Iris pigment epithelial cell (primary cell): ENCODE data around the gene SFPQ.
"Not testable (repeated sequence)": the region's sequence is repeated elsewhere in the genome, so short reads cannot be mapped to it uniquely, and the experiment has no call there.

Source experiments
- DNase-seq: peaks from one replicate; pipeline ENCODE4 v3.0.0-alpha.2; 2011; ENCODE audit warnings: low read depth

The SFPQ gene, protein sequence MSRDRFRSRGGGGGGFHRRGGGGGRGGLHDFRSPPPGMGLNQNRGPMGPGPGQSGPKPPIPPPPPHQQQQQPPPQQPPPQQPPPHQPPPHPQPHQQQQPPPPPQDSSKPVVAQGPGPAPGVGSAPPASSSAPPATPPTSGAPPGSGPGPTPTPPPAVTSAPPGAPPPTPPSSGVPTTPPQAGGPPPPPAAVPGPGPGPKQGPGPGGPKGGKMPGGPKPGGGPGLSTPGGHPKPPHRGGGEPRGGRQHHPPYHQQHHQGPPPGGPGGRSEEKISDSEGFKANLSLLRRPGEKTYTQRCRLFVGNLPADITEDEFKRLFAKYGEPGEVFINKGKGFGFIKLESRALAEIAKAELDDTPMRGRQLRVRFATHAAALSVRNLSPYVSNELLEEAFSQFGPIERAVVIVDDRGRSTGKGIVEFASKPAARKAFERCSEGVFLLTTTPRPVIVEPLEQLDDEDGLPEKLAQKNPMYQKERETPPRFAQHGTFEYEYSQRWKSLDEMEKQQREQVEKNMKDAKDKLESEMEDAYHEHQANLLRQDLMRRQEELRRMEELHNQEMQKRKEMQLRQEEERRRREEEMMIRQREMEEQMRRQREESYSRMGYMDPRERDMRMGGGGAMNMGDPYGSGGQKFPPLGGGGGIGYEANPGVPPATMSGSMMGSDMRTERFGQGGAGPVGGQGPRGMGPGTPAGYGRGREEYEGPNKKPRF

DNA sequence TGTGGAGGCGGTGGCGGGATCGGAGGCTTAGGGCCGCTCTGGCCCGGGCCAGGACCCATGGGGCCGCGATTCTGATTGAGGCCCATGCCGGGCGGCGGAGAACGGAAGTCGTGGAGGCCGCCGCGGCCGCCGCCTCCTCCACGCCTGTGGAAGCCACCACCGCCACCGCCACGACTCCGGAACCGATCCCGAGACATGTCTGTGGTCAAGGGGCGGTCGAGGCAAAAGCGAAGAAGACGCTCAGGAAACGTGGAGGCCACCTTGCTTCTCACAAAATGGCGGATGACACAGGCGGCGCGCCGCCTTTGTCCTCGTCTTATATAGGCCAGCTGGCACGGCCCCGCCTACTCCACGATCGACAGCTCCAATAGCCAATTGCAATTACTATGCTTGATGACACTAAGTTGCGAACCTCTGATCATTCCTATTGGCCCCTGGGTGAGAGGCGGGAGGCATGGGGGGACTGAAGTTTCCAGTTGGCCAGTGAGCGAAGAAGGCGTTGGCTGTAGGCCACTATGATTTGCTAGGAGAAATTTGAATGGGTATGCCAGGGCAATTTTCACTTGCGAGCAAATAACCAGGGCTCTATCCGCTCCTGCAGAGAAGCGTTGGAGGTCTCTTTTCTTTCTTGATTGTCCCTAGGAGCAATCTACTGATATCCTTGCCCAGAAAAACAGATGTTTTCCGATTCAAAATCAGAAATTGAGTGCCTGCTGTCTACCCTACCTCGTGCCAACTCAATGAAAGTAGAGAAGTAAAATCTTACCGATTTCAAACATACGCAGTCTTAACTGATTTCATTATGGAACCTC is at the start of gene SFPQ:
Gene SFPQ, minus strand, starts transcription at position 293 of the 812 bp plus-strand sequence. Its CDS starts 96 bp downstream, at position 197.
- DNase-seq, result peak; percentile 100

DNA sequence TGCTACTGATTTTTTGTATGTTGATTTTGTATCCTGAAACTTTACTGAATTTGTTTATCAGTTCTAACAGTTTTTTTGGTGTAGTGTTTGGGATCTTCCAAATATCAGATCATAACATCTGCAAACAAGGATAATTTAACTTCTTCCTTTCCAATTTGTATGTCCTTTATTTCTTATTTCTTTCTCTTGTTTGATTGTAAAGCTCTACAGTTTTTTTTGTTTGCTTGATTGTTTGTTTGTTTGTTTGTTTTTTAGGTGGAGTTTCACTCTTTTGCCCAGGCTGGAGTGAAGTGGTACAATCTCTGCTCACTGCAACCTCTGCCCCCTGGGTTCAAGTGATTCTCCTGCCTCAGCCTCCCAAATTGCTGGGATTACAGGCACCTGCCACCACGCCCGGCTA is 43.8 kb upstream of the SFPQ start:
- not testable (repeated sequence) for DNase-seq

DNA sequence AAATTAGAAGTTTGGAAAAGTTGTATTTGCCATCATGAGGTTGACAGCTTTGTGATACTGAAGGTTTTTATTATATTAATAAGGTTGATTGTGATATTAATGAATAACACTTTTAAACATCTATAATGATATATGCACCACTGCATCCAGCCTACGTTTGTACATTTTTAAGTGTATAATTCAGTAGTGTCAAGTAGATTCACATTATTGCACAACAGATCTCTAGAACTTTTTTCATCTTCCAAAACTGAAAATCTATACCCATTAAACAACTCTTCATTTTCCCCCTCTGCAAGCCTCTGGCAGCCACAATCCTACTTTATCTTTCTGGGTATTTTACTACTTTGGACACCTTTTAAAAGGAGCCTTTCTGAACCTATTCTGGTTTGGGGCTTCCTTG is 38.3 kb upstream of the SFPQ start:
- DNase-seq, result no peak

DNA sequence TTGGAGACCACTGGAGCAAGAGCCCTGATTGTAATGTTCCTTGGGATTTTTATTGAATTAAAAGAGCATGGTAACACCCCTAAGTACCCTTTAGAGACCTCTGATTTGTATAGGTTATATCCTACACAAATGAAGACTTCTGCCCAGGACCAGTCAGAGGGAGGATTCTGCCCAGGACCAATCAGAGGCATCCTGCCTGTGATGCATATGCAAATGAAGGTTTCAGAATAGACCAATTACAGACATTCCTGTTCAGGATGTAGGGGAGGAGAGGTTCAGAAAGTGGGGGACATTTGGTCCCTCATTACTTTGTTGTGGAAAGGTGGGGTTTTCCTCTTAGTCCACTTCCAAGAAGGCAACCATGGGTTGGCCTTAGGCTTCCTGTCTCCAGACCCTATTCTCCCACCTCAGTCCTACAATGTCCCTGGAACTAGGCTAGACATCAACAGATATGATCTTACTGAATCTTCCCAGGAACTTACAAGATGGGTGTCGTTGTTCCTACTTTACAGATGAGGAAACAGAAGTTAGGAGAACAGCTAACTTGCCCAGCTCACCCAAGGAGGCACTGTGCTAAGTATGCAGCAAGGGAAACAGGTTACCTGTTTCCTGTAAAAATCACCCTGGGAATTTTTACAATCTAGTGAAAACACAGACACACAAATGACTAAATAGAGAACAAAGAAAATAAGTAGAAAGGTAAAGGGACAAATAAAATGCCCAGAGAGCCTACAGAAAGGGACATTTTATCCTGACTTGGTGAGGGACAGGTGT is 36.8 kb upstream of the SFPQ start:
- no peak for DNase-seq

DNA sequence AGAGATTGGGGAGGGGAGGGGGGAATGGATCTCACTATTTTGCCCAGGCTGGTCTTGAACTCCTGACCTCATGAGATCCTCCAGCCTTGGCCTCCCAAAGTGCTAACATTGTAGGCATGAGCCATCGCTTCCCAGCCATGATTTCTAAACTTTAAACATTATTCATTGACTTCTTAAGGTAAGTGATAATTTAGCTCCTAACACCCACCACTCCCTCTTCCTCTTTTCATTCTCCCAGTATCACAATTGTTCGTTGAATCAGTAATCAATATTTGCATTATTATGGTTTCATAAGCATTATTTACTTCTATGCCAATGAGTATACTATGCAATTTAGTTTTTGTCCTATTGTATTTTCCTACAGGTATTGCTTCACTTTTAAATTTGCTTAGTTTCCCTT is 33.6 kb upstream of the SFPQ start:
- no peak for DNase-seq

DNA sequence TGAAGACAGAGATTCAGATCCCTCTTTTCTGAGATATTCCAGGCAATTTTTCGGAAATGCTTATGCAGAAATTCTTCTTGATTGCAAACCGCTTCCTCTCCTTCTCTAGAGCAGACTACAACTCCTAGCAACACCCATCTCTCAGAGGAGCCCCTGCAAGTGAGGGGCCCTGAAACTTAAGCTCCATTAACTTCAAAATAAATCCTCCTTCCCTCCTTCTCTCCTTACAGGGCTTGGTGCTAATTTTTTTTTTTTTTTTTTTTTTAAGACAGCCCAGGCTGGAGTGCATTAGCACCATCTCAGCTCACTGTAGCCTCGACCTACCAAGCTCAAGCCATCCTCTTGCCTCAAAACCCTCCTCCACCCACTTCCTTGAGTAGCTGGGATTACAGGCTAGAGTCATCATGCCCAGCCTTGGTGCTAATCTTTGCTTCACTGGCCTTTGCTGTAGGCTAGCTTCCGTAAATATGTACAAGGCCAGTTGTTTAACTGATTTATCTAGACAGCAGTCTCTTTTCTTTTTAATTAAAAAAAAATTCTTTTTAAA is 30.2 kb upstream of the SFPQ start:
- peak; percentile 33 for DNase-seq

DNA sequence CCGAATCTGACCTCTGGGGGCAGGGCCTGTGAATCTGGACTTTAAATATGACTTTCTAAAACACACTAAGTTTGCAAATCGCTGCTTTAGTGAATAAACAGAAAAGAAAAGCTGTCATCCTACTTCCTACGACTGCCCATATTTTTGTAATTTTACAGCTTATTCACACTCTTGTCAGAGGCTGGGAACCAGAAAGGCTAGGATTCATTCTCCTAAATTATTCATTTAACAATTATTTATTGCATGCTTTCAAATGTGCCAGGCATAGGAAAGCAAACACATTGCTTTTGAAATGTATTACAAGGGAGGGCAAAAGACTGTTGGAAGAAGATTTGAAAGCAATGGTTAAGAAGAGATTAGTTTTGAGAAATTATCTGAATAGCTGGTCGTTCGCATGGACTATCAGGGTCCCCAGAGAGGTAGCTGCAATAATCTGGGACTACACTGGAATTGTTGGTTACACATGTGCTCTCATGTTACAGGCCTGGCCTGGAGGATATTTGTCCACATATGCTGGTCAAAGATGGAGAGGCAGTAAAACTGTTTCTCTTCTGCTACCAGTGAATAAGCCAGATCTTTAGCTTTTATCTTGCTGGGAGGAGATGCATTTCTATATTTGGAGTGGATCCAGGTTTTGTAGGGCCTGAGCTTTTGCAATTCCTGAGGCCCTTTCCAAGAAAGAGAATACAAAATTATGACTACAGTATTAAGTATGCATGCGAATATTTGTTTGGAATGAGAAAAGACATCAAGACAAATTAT is 29.6 kb upstream of the SFPQ start:
- DNase-seq, result peak; percentile 88

DNA sequence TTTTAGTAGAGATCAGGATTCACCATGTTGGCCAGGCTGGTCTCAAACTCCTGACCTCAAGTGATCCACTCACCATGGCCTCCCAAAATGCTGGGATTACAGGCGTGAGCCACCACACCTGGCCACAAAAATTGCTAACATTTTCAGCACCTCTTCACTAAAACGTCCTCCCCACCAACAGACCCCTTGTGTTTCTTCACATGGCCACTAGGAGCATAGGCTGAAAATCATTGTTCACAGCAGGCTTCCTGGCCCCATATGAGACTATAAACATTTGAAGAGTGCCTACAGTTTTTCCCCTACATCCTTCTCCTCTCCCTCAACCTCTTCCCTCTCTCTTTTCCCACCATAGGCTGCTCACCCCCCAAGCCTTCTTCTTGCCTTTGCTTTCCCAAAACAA is 28.0 kb upstream of the SFPQ start:
- peak; percentile 19 for DNase-seq

DNA sequence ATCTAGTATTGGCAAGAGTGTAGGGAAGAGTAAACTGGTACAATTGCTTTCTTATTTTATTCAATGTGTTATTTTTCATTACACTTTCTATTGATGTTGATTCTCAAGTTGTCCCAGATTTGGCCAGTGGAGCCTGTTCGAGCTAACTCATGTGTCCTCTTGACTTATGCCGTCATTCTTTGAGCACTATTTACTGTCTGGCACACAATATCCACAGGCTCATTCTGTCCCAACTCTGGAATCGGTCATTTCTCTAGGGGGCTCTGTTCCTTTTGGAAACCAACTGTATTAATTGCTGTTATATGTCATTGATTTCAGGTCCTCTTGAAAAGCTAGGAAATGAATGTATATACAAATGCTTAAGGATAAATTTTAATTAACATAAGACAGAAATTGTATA is 22.4 kb upstream of the SFPQ start:
- DNase-seq, result no peak

DNA sequence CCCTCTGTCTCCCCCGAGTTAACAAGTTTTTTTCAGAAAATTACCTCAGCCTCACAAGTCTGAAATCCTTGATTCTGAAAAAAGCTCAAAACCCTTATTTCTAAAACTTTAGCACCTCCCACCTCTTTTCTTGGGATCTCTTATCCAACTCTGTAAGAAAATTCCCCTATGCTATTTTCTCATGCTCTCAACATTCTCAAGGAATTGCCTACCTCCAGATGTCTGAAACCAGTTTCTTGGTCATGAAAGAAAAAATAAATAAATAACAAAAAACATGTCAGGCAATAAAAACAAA is 18.1 kb upstream of the SFPQ start:
- no peak for DNase-seq

DNA sequence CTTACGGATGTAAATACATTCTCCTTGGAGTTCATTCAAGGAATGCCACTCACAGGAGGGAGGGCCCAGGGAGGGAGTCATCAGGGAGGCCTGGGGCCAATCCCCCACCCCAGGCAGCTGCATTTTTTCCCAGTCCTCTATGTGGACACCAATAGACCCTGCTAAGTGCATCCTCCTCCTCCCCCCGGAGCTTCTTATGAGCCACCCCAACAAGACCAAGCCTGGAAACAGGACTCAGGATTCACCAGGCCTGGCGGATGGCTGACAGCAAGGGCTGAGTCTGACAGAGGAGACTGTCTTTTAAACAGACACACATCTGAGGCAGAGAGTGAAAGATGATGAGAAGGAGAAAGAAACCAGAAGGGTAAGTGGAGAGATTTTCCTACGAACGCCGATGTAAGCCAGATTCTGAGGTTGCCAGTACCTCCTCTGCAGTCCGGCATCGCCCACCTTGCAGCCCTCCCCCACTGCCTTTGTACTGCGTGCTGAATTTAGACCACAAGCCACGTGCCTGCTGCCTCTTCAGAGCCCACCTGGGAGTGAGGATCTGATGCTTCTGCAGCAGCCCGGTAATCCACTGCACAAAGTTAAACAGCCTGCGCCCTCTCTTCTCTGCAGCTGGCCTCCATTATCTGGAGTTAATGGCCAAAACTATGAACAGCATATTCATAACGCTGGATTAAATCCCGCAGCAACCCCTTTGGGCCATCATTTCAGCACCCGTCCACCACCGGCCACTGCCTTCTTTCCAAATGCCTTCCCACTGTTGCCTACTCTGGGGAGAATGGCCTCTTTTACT is 17.6 kb upstream of the SFPQ start:
- no peak for DNase-seq

DNA sequence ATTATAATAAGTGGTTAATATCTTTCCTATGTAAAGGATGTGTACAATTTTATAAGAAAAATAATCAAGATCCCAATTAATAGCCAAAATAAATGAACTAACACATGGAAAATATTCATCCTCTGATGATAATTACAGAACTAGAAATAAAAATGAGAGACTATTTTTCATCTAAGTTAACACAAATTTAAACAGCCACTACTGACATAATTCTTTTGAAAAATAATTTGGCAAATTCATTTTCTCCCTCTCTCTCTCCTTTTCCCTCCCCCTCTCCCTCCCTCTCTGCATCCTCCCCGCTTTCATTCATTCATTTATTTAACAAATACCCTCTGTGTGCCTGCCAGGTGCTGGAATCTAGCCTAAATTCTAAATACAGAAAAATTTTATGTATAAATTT is 10.3 kb upstream of the SFPQ start:
- DNase-seq, result no peak

DNA sequence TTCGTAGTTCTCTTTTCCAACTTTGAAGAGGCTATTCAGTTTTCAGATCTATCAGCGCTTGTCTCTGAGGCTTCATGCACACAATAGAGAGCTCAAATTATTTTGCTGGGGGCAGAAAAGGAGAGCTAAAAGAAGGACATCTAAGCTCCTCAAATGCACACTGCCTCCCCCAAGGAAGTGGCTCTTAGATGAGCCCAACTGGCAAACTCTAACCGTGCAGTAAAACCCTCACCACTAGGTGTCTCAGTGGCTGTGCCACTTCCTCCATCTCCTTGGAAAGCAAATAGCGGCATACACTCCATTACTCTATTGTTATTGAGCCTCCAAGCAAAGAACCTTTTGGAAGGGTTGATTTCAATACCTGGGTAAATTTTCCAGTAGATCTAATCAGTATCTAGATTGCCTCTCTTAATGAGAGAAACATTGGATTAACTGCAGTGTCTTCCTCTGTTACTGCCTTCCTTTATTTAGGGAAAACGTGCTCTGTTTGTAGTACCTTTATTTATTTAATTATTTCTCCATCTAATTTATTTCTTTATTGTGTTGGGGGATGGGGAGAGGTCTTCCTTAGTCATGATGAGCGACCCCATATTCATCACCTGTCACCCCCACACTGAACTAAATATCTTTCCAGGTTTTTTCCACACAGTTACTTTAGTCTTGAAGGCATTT is 9.2 kb upstream of the SFPQ start:
- peak; percentile 85 for DNase-seq

DNA sequence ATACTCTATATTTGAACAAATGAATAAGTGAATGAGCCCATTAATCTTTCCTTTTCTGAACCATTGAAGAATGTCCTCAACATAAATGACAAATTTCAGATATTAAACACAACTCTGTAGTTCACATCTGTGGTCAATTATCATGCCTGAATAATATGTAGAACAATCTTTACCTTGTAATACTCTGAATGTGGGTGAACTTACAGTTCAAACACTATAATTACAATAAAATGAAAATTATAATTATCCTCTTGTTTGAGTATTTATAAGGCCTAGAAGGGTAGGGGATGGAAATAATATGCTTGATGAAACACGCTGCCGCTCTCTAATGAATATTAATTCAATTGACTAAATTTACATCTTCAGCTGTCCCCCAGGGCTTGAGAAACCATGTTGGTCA is 8.7 kb upstream of the SFPQ start:
- no peak for DNase-seq

DNA sequence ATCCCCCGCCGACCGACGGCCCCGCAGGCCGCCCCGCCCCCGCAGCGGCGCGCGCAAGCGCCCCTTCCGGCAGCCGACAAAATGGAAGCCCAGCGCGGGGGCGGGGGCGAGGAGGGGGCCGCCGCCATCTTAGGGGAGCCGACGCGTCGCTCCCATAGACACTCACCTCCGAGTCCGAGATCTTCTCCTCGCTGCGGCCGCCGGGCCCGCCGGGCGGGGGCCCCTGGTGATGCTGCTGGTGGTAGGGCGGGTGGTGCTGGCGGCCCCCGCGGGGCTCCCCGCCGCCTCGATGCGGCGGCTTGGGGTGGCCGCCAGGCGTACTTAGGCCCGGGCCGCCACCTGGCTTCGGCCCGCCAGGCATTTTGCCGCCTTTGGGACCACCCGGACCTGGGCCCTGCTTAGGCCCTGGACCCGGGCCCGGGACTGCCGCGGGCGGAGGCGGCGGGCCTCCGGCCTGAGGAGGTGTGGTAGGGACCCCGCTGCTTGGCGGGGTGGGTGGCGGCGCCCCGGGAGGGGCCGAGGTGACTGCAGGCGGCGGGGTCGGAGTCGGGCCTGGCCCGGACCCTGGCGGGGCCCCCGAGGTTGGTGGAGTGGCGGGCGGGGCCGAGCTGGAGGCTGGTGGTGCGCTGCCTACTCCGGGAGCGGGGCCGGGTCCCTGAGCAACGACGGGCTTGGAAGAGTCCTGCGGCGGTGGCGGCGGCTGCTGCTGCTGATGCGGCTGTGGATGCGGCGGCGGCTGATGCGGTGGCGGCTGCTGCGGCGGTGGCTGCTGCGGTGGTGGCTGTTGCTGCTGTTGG is 691 bp downstream of the SFPQ start:
- DNase-seq, result peak; percentile 80

DNA sequence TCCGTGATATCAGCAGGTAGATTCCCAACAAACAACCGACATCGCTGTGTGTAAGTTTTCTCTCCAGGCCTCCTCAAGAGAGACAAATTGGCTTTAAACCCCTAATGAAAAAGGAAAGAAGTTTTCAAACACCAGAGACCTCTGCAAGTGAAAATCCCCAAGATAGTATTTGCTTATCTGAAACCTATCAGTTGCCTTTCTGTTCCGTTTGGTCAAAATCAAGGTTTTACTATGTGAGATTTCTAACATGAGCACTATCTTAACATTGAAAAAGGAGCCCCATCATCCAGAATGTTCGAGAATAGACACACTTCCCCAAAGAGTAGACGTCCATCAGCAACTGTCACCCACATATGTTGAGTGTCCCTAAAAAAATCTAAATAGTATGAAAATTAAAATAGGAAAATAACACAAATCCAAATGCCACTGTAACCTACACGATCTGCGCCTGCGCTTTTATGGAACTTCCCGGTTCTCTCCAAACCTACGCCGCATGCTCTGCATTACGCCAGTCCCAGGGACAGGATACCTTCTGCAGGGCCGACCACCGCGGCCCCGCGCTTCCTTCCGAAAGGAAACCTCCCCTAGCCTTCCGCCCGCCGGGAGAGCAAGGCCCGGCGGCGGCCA is 1.4 kb downstream of the SFPQ start:
- no peak for DNase-seq

DNA sequence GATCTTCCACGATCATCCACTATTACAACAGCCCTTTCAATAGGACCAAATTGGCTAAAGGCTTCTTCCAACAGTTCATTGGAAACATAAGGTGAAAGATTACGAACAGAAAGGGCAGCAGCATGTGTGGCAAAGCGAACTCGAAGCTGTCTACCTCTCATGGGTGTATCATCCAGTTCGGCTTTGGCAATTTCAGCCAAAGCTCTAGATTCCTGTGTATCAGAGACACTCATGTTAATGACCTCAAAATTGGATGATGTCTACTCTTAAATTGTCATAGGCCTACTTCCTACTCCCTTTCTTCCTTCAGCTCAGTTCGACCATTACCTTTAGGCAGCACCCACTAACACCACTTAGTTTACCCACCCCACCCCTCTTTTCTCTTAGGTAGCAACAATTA is 2.2 kb downstream of the SFPQ start:
- DNase-seq, result peak; percentile 25
